ENCODE results near the gene C11orf54.

The C11orf54 gene

GRCh38 chr11:93720522-93720921 is 20.9 kb upstream of the C11orf54 start:
- TF ChIP-seq CTCF (IDR thresholded peaks at IDR 0.05; ENCODE audit: control insufficient read depth, insufficient read depth, low read depth, low read length, missing control alignments): no peak
- no peak for DNase-seq (ENCODE audit: low read depth)

GRCh38 chr11:93724089-93724488 is 17.4 kb upstream of the C11orf54 start:
- no peak for DNase-seq (ENCODE audit: low read depth)
- no peak for TF ChIP-seq CTCF (IDR thresholded peaks at IDR 0.05; ENCODE audit: control insufficient read depth, insufficient read depth, low read depth, low read length, missing control alignments)
- no peak overlapping the region for H3K4me3 ChIP-seq (ENCODE audit: control insufficient read depth, low read depth, low read length)

More at GRCh38 chr11:93720522-93720921, 20.9 kb upstream of the C11orf54 start:
- H3K4me3 ChIP-seq (ENCODE audit: control insufficient read depth, low read depth, low read length): no peak overlapping the region

- TF ChIP-seq CTCF (IDR thresholded peaks at IDR 0.05; ENCODE audit: control insufficient read depth, insufficient read depth, low read depth, low read length, missing control alignments): no peak
- H3K4me3 ChIP-seq (ENCODE audit: control insufficient read depth, low read depth, low read length): no peak overlapping the region
- no peak for DNase-seq (ENCODE audit: low read depth)
These were observed 13.3 kb upstream of the C11orf54 start for GRCh38 chr11:93727985-93728791.

GRCh38 chr11:93728792-93729128 is 12.7 kb upstream of the C11orf54 start:
- H3K4me3 ChIP-seq (ENCODE audit: control insufficient read depth, low read depth, low read length): no peak overlapping the region
- no peak for DNase-seq (ENCODE audit: low read depth)
- no peak for TF ChIP-seq CTCF (IDR thresholded peaks at IDR 0.05; ENCODE audit: control insufficient read depth, insufficient read depth, low read depth, low read length, missing control alignments)

- DNase-seq (ENCODE audit: low read depth): no peak
- no peak for TF ChIP-seq CTCF (IDR thresholded peaks at IDR 0.05; ENCODE audit: control insufficient read depth, insufficient read depth, low read depth, low read length, missing control alignments)
- no peak overlapping the region for H3K4me3 ChIP-seq (ENCODE audit: control insufficient read depth, low read depth, low read length)
These were observed 12.3 kb upstream of the C11orf54 start for GRCh38 chr11:93729129-93729616.

GRCh38 chr11:93730108-93731107 is 11.1 kb upstream of the C11orf54 start:
- H3K4me3 ChIP-seq (ENCODE audit: control insufficient read depth, low read depth, low read length): no peak overlapping the region
- DNase-seq (ENCODE audit: low read depth): no peak
- no peak for TF ChIP-seq CTCF (IDR thresholded peaks at IDR 0.05; ENCODE audit: control insufficient read depth, insufficient read depth, low read depth, low read length, missing control alignments)

All from AG09309 (cell line).